ENCODE data around the gene ALK.

The ALK gene

DNA sequence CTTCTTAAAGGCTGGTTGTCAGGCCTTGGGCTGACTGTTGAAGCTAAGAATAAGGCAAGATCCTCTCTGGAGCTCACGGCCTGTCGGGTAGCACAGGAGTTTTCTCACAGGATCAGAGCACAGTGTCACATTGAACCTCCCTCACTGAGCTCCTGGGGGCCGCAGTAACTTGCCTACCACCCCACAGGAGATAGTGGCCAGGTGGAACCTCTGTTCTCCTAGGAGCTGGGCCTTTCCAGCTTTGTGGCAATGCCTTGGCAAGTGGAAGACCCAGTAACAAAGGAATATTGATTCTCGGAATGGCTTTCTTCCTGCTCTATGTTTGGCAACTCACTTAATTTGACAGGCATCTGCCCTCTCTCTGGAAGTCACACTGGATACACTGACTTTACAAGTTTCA is 1.2 kb upstream of the ALK start:
- Mint-ChIP-seq H3K27ac (no peak overlapping the region), H3K4me3 (no peak overlapping the region), H3K9me3 (no peaks in the 10 kb centered on the region), H3K4me1 (ENCODE audit: low read depth) (peaks cover 15% of the 10 kb centered on the region), H3K36me3 (ENCODE audit: low read depth) (no peaks in the 10 kb centered on the region), H3K27me3 (peaks cover 44% of the 10 kb centered on the region)
- intact Hi-C loops (cut with micrococcal nuclease): loop anchor here (1.0 to 5.0 kb wide), 2 partner anchors 150 to 625 kb away; no protein-coding TSS in a partner anchor

DNA sequence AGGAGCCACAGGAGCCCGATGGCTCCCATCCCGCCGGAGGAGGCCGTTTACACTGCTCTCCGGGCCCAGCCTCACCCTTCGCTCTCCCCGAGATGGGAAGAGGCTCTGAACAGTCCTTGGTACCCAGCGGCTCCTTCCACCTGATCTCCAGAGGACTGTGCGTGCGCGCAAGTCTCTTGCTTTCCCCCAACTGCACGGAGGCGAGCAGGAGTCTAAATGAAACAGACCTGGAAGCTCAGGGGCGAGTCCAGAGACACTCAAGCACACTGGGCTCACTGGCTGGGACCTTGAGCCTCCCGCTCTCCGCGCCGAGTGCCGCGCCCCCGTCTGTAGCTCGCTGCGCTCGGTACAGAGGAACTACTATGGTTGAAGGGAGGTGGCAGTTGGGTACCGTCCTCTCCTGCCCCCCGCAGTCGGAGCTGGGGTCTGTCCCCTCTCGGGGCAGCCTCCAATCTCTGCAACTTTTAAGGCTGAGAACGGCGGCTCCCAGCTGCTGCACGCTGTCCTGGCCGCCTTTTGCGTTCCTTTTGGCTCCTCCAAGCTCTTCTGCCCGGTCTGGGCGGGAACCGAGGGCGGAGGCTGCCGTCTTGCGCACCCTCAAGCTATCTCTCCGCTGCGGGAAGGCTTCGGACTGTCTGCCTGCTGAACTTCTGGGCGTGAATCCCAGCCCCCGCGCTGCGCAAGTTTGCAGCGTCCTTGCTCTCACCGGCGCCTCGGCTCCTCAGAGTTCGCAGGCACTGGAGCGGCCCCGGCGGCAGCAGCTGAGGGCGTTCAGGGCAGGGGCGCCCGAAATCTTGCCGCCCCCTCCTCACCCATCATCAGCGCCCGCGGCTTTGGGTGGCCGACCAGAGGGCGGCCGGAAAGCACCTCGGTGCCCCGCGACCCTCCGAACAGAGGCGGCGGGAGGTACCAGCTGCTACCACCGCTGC is 491 bp downstream of the ALK start:
- Mint-ChIP-seq H3K27me3 (peaks cover 49% of the 10 kb centered on the region), H3K27ac (no peak overlapping the region), H3K9me3 (no peaks in the 10 kb centered on the region), H3K4me3 (no peak overlapping the region), H3K4me1 (ENCODE audit: low read depth) (peaks cover 13% of the 10 kb centered on the region), H3K36me3 (ENCODE audit: low read depth) (no peaks in the 10 kb centered on the region)
- intact Hi-C loops (cut with micrococcal nuclease): loop anchor here (5.0 kb wide), 1 partner anchor 624 kb away; no protein-coding TSS in a partner anchor

DNA sequence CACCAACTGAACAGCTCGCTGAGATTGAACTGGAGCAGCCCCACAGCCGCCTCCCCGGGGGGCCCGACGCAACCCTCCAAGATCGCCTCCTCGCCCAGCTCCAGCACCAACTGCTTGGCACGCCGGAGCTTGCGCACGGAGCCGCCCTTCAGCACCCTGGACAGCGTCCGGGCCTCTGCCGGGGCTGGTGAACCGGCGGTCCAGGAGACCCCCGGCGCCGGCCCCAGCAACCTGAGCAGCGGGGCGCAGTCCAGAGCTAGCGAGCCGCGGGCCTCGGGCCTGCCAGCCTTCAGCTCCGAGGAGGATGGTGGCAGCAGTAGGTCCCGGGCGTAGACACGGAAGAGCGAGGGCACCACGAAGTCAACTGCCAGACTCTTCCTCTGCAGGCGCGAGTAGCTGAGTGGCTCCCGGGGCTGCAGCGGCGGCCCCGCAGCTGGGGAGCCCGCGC is 1.2 kb downstream of the ALK start:
- peaks cover 9% of the 10 kb centered on the region for H3K4me1 Mint-ChIP-seq (ENCODE audit: low read depth)
- H3K27me3 Mint-ChIP-seq: peaks cover 51% of the 10 kb centered on the region
- H3K36me3 Mint-ChIP-seq (ENCODE audit: low read depth): no peaks in the 10 kb centered on the region
- no peak overlapping the region for H3K4me3 Mint-ChIP-seq
- intact Hi-C loops (cut with micrococcal nuclease): loop anchor here (5.0 kb wide), 1 partner anchor 623 kb away; no protein-coding TSS in a partner anchor
- no peak overlapping the region for H3K27ac Mint-ChIP-seq
- H3K9me3 Mint-ChIP-seq: no peaks in the 10 kb centered on the region

DNA sequence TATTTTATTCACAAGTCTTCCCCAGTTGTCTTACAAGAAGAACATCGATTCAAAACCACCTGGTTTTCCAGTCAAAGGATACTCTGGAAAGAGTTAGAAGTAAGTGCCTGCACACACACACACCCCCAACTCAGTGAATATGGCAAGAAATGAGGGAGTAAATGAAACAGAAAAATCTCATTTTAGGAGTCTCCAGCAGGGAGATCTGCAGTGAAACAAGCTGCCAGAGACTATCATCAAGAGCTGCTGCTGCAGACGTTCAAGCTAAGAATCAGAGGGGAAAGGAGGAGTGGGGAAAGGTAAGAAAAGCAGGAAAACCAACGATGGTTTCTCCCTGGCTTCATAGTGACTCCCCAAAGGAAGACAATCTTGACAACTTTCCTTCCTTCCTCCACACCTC is 2.4 kb downstream of the ALK start:
- no peaks in the 10 kb centered on the region for H3K36me3 Mint-ChIP-seq (ENCODE audit: low read depth)
- intact Hi-C loops (cut with micrococcal nuclease): no loop called here
- H3K4me1 Mint-ChIP-seq (ENCODE audit: low read depth): peaks cover 9% of the 10 kb centered on the region
- peaks cover 50% of the 10 kb centered on the region for H3K27me3 Mint-ChIP-seq
- no peak overlapping the region for H3K27ac Mint-ChIP-seq
- H3K9me3 Mint-ChIP-seq: no peaks in the 10 kb centered on the region
- H3K4me3 Mint-ChIP-seq: no peak overlapping the region

DNA sequence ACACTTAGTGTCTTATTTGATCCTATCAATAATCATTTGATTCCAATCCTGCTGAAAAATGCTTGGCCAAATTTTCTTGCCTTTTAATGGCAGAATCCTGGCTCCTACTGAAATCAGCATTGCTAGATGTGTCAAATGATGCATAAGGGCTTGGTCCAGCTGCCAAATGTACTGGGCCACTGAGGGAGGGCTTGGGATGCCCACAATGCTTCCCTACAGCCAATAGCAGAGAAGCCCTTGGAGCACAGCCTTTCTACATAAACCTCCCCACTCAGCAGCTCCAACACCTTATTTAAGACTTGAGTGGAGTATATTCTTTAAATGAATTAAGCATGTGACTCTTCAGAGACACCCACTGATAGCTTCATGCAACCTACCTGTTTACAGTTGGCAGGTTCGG is 3.6 kb downstream of the ALK start:
- peaks cover 47% of the 10 kb centered on the region for H3K27me3 Mint-ChIP-seq
- no peak overlapping the region for H3K4me3 Mint-ChIP-seq
- peaks cover 9% of the 10 kb centered on the region for H3K4me1 Mint-ChIP-seq (ENCODE audit: low read depth)
- H3K36me3 Mint-ChIP-seq (ENCODE audit: low read depth): no peaks in the 10 kb centered on the region
- no peak overlapping the region for H3K27ac Mint-ChIP-seq
- H3K9me3 Mint-ChIP-seq: no peaks in the 10 kb centered on the region
- intact Hi-C loops (cut with micrococcal nuclease): no loop called here

DNA sequence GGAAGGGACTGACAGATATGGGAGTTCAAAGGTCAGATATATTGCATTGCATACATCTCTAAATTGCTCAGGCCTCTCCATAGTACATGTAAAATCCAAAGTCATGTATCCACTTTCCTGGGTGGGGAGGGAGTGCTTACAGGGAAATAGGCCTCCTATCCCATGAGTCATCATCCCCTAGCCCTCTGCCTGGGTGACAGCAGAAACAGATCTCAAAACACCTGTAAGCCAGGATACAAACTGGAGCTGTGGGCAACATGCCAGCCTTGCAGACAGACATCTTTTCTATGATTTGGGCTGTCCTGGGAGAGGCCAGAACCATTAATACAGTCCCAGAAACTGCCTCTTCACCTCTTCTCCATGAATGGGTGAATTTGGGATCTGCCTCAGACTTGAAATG is 4.8 kb downstream of the ALK start:
- Mint-ChIP-seq H3K4me3 (no peak overlapping the region), H3K36me3 (ENCODE audit: low read depth) (no peaks in the 10 kb centered on the region), H3K4me1 (ENCODE audit: low read depth) (peaks cover 9% of the 10 kb centered on the region), H3K27me3 (peaks cover 40% of the 10 kb centered on the region), H3K9me3 (no peaks in the 10 kb centered on the region), H3K27ac (no peak overlapping the region)
- intact Hi-C loops (cut with micrococcal nuclease): no loop called here

DNA sequence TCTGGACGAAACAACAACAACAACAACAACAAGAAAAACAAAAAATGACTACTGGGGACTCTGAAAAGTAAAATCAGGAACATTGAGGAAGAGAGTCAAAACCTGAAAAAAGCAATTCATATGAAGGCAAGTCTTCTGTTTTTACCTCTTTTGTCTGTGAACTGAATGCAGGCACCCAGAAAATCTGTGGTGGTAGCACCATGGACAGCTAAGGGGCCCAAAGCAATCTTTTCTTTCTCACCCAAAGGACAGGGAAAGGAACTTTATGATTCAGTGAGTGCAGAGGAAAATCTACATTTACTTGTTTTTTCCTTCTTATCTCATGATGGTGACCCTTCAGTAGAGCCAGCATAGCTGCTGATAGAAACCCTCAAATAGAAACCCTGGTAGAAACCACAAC is 10.4 kb downstream of the ALK start:
- H3K9me3 Mint-ChIP-seq: no peaks in the 10 kb centered on the region

DNA sequence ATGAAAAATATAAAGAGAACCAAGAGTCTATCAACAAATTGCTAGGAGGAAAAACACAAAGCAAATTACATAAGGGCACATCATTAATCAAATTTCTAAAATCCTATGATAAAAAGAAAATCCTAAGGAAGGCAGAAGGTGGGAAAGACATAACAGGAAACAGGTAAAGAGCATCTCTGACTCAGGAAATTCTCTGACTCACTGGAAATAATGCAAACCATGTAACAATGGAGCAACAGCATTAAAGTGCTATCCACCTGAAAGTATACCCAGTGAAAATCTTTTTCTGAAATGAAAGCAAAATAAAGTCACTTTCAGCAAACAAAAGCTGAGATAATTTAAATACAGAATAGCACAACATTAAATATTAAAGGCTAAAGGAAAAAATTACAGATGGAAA is 10.9 kb downstream of the ALK start:
- H3K27ac Mint-ChIP-seq: no peak overlapping the region
- H3K36me3 Mint-ChIP-seq (ENCODE audit: low read depth): no peaks in the 10 kb centered on the region
- intact Hi-C loops (cut with micrococcal nuclease): no loop called here
- no peak overlapping the region for H3K4me3 Mint-ChIP-seq
- H3K9me3 Mint-ChIP-seq: no peaks in the 10 kb centered on the region
- H3K4me1 Mint-ChIP-seq (ENCODE audit: low read depth): no peaks in the 10 kb centered on the region
- H3K27me3 Mint-ChIP-seq: peaks cover 10% of the 10 kb centered on the region

More for the DNA sequence above, 10.4 kb downstream of the ALK start:
- no peak overlapping the region for H3K27ac Mint-ChIP-seq
- no peaks in the 10 kb centered on the region for H3K36me3 Mint-ChIP-seq (ENCODE audit: low read depth)
- H3K4me3 Mint-ChIP-seq: no peak overlapping the region
- no peaks in the 10 kb centered on the region for H3K4me1 Mint-ChIP-seq (ENCODE audit: low read depth)
- intact Hi-C loops (cut with micrococcal nuclease): no loop called here
- H3K27me3 Mint-ChIP-seq: peaks cover 11% of the 10 kb centered on the region

DNA sequence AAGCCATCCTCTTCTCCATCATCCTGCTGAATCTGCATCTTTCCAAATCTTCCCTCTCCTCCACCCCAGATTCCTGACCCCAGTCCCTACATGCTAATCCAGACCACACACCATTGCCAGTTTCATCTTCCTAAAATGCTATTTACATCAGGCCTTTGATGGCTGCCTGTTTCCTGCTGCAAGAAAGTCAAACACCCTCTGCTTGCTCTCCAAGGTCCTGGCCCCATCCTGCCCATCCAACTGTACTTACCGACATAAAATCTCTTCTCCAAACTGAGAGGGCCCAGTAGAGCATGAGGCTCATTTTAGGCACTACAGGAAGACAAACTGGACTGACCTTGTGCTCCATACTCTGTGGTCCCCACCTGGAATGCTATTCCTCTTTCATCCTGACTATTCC is 19.0 kb downstream of the ALK start:
- Mint-ChIP-seq H3K36me3 (ENCODE audit: low read depth) (no peaks in the 10 kb centered on the region), H3K27me3 (peaks cover 7% of the 10 kb centered on the region), H3K9me3 (no peaks in the 10 kb centered on the region), H3K27ac (no peak overlapping the region), H3K4me1 (ENCODE audit: low read depth) (no peaks in the 10 kb centered on the region), H3K4me3 (no peak overlapping the region)
- intact Hi-C loops (cut with micrococcal nuclease): no loop called here

DNA sequence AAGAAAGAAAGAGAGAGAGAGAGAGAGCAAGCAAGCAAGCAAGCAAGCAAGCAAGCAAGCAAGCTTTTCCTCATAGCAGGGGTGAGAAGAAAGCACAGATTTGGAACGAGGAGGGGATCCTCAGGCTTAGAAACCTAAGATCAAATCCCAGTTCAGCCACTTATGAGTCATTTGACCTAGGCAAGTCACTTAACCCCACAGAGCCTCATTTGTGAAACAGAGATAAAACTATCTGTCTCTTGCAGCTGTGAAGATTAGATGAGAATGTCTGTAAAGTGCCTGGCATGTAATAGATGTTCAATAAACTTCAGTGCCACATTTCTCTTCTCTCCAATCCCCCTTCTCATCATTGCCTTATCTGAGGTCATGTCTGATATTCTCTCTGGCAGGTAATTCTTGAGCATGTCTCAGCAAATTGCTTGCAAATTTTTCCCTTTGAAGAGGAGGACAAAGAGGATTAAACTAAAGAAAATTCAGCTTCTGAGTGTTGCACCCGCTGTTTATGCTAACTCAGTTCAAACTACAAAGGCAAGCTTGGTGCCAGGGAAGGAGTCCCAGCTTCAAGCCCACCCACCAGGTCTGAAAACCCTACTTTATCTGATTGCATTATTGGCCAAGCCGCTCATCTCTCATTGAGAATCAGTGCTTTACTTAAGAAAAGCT is 20.3 kb downstream of the ALK start:
- Mint-ChIP-seq H3K27me3 (peaks cover 7% of the 10 kb centered on the region), H3K4me3 (no peak overlapping the region), H3K36me3 (ENCODE audit: low read depth) (no peaks in the 10 kb centered on the region), H3K9me3 (no peaks in the 10 kb centered on the region), H3K4me1 (ENCODE audit: low read depth) (no peaks in the 10 kb centered on the region), H3K27ac (no peak overlapping the region)
- intact Hi-C loops (cut with micrococcal nuclease): no loop called here

DNA sequence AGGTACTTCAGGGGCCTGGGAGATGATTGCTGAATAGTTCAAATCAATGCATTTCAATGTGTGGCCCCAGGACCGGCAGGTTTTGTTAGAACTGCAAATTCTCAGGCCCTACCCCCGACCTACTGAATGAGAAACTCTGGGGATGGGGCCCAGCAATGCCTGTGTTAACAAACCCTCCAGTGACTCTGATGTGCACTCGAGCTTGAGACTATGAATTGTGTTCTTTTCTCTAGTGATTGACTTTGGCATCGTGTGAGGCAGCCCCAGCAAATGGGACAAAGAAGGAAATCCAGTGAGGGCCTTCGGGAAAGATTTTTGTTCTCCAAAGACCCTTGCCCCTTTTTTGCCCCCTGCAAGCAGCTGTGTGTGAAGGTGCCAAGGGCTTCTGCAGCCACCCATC is 22.4 kb downstream of the ALK start:
- no peaks in the 10 kb centered on the region for H3K9me3 Mint-ChIP-seq
- H3K4me1 Mint-ChIP-seq (ENCODE audit: low read depth): no peaks in the 10 kb centered on the region
- intact Hi-C loops (cut with micrococcal nuclease): no loop called here
- no peak overlapping the region for H3K4me3 Mint-ChIP-seq
- no peak overlapping the region for H3K27ac Mint-ChIP-seq
- H3K27me3 Mint-ChIP-seq: peaks cover 5% of the 10 kb centered on the region
- no peaks in the 10 kb centered on the region for H3K36me3 Mint-ChIP-seq (ENCODE audit: low read depth)

DNA sequence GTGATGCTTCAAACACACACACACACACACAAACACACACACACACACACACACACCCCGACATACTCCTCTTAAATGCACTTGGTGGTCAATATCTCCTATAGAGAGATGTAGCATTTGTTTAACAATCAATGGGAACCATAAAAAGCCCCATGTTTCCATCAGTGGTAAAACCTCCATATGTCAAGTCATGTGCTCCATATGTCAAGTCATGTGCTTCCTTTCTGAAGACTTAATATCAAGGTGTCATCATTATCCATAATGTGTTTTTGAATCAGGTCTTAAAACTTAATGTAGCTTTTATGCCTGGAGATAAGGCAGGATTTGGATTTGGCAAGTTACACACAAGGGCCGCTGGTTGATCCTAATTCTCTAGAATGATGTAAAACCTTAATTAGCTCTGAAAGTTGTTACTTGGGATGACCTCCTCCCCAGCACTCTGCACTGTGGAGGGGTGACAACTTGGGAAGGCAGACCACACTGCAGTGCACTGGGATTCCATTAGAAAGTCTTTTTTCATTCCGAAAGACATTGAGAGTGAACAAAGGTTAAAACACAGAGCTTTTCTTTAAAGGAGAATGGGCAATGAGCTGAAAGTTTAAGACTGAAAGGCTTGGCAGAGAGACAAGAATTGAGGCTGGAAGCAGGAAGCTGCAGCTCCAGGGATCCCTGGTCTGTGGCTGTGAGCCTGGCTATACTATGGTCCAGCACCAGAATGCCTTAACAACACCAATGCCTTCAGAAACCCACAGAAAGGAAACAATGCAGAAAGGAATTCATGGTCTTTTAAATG is 26.4 kb downstream of the ALK start:
- Mint-ChIP-seq H3K36me3 (ENCODE audit: low read depth) (no peaks in the 10 kb centered on the region), H3K4me3 (no peak overlapping the region), H3K4me1 (ENCODE audit: low read depth) (no peaks in the 10 kb centered on the region), H3K27ac (no peak overlapping the region), H3K9me3 (no peaks in the 10 kb centered on the region), H3K27me3 (peaks cover 1% of the 10 kb centered on the region)
- intact Hi-C loops (cut with micrococcal nuclease): no loop called here

DNA sequence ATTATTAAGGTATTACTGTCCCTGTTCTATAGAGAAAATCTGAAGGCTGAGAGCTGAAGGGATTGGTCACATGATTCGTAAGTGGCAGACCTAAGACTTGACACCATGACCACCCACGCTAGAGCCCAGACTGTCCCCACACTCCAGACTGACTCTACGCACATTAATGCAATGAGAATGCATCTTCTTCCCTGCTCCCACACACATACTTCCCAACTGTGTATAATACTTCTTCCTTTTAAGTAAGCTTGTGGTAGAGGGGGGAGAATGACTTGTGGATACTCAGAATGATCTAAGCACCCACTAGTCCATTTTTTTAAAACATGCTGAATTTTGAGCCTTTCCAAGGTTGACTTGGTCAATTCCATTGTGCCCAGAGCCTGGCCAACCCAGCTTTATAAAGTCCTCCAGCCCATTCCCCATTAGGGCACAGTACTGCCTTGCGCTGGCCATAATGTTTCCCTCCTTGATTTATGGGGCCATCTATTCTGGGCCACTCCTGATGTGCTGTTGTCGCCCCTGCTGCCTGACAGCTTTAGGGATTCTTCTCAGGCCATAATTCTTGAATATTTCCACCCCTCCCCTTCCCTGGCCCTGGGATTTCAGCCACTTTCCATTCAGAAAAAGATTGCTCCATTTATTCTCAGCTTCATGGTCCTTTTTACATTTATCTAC is 28.7 kb downstream of the ALK start:
- Mint-ChIP-seq H3K27ac (no peak overlapping the region), H3K9me3 (no peaks in the 10 kb centered on the region), H3K4me3 (no peak overlapping the region), H3K4me1 (ENCODE audit: low read depth) (no peaks in the 10 kb centered on the region), H3K36me3 (ENCODE audit: low read depth) (no peaks in the 10 kb centered on the region), H3K27me3 (no peaks in the 10 kb centered on the region)
- intact Hi-C loops (cut with micrococcal nuclease): no loop called here
